Dedifferentiated amniotic fluid mesenchymal stem cell (primary cell): ENCODE results near the gene CLTB.

ENCODE experiments used
- DNase-seq: peaks from one replicate; pipeline ENCODE4 v3.0.0-alpha.2; 2016; ENCODE audit errors: extremely low spot score

The CLTB gene

DNA sequence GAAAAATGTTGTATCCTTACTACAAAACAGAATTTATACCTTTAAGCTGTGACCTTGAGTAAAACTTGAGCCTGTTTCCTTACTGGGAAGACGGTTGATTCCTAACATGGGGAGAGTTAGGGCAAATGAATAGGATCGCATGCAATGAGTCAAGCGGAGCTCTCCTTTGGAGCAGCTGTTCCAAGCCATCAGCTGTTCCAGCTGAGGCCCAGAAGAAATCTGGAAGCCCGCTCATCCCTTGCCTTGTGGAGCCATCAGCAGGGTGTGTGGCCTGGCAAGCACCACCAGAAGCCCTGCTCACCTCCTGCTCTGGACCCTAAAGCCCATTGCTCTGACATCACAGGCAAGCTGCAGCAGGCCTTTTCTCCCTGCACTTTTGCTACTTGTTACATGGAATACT lies 62.8 kb downstream of the CLTB start:
- no peak for DNase-seq

DNA sequence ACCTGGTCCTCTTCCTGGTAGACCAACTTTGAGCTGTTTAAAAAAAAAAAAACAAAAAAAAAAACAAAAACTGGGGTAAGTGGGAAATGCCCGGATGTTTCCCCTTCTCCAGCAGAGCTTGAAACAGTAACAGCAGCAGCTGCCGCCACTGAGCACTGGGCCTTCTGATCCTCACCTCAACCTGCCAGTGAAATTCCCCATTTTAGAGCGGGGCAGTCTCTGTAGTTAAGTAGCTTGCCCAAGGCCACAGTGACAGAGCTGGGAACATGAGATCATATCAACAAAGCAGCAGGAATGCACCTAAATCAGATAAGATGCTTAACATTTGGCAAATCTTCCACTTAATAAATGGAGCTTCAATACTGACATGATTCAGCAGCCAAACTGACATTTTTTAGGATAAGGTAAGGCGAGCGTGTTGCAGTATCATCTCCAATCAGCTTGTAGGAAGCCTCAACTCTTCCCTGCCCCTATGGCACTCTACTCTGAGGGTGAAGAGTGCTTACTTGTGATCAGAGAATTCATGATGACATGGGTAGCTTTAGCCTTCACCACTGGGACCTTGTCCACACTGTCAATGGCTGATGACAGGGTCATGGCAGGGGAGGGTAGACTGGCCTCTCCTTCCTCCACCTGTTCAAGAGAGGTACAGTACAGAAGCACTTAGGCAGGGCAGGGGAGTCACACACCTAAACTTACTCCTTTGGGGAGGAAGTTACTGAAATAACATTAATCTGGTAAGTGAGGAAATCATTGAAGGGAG lies 64.0 kb downstream of the CLTB start:
- DNase-seq = no peak

DNA sequence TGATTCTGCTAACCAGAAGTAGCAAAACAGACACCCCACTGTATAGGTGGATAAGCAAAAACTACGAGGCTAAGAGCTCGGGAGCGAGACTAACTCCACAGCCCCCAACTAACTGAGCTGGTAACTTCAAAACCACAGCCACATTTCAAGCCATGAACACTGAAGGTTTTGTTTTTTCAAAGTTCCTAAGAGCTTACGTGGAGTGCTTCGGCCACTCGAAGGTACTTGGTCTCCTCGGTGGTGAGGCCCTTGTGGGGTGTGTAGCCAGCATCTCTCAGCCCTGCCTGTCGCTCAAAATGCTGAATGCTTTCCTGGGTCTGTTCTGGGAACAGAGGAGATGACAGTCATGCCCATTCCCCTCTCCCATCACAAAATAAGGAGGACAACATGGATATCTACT lies 65.9 kb downstream of the CLTB start:
- DNase-seq = no peak

DNA sequence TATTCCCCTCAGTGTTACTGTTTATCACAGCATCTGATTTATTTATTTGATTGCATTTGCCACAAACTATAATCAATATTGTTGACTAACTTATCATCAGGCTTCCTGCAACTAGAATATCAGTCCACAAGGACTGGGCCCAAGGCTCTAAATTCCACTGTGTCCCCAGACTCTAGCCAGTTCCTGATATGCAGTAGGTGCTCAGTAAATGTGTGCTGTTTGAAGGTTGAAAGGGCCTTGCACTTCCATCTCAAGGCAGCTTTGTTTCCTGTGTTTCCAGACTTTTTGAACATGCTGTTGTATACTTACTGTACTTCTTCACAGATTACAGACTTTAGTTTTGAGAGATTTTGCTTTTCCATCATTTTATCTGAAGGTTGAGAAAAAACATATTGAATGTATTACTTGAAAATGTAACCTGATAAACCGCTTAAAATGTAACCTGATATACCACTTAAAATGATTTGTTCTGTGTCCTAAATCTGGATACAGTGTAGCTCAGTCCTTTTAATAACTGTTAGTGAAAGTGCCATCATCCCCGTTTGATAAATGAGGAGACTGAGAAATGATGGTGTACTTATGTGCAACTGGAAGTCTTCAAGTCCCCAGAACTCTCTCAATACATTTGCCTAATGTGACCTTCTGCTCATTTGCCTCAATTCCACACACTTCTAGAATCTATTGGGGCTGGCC lies 73.4 kb downstream of the CLTB start:
- DNase-seq = no peak
